ENCODE measurements around the gene KRTAP13-1. TPM values are rescaled to one million over a fixed set of nuclear protein-coding genes. Genes with fewer than 3 reads are reported as not detected.

KRTAP13-1 gene
- total RNA-seq, 5 donors from 2014 or later (not counting 1 experiment from before 2014, with no cell fraction given) = not detected

DNA sequence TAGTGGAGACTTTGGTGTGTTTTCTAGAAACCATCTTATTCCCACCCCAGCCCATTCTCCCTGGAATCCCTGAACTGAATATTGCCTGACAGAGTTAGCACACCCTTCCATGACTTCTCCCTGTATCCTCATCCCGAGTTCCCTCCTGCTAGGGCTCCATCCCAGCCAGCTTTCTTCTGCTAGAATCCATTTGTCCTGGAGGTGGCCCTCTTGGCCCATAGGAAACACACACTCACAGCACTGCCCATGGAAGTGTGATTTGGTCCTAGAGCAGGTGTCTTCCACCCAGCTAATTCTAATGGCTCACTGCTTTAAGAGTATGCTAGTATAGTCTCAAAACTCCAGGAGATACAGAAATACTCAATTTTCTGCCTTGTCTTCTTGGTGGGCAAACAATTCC, 48.4 kb downstream of the KRTAP13-1 start:
- ChIA-PET POLR2A (no interaction called here), CTCF (no interaction called here)
- H3K27ac ChIP-seq (ENCODE audit: low read length) = no peak overlapping the region
- H3K27me3 ChIP-seq (replicated peaks in 1 of 2; ENCODE audit: control insufficient read depth in 2 of 2, extremely low read depth in 1 of 2, insufficient read depth in 2 of 2, low read length in 1 of 2) = no peaks in the 10 kb centered on the region
- DNase-seq (no peak), ATAC-seq (replicated peaks in 1 of 4) (no peak)
- Mint-ChIP-seq H3K4me1 (no peaks in the 10 kb centered on the region), H3K36me3 (no peaks in the 10 kb centered on the region), H3K27me3 (peaks cover 2 to 17% of the 10 kb centered on the region in 2 donors), H3K9me3 (no peaks in the 10 kb centered on the region), H3K27ac (no peak overlapping the region), H3K4me3 (no peak overlapping the region)
- WGBS (ENCODE audit: insufficient coverage) = 20% methylated on average over 1 of the region's 1 CpG
- H3K4me3 ChIP-seq (ENCODE audit: control insufficient read depth in 1 of 2, extremely low read depth in 1 of 2, low read length in 1 of 2) = no peak overlapping the region
- H3K9me3 ChIP-seq = no peaks in the 10 kb centered on the region
- no peaks in the 10 kb centered on the region for H3K36me3 ChIP-seq (ENCODE audit: control insufficient read depth in 2 of 2, extremely low read depth in 1 of 2, insufficient read depth in 1 of 2, low read length in 1 of 2)
- H3K4me1 ChIP-seq (ENCODE audit: control insufficient read depth in 1 of 2, extremely low read depth in 1 of 2, insufficient read depth in 2 of 2, low read length in 2 of 2) = no peaks in the 10 kb centered on the region

Other genes starting within 250 kb of the KRTAP13-1 start
- gene CLDN17, start 229.2 kb upstream of the KRTAP13-1 start, total RNA-seq = not detected
- not detected for gene CLDN8, start 179.9 kb upstream of the KRTAP13-1 start, total RNA-seq
- not detected for gene KRTAP24-1, start 113.1 kb upstream of the KRTAP13-1 start, total RNA-seq
- not detected for gene KRTAP25-1, start 106.5 kb upstream of the KRTAP13-1 start, total RNA-seq
- not detected for gene KRTAP26-1, start 75.7 kb upstream of the KRTAP13-1 start, total RNA-seq
- not detected for gene KRTAP27-1, start 58.3 kb upstream of the KRTAP13-1 start, total RNA-seq
- not detected for gene KRTAP23-1, start 47.4 kb upstream of the KRTAP13-1 start, total RNA-seq
- not detected for gene KRTAP13-2, start 23.8 kb upstream of the KRTAP13-1 start, total RNA-seq
- gene KRTAP13-3, start 29.9 kb downstream of the KRTAP13-1 start, total RNA-seq = not detected
- not detected for gene KRTAP13-4, start 34.2 kb downstream of the KRTAP13-1 start, total RNA-seq
- not detected for gene KRTAP15-1, start 44.2 kb downstream of the KRTAP13-1 start, total RNA-seq
- gene KRTAP19-1, start 84.3 kb downstream of the KRTAP13-1 start, total RNA-seq = not detected
- not detected for gene KRTAP19-2, start 91.4 kb downstream of the KRTAP13-1 start, total RNA-seq
- not detected for gene KRTAP19-3, start 96.0 kb downstream of the KRTAP13-1 start, total RNA-seq
- not detected for gene KRTAP19-4, start 101.1 kb downstream of the KRTAP13-1 start, total RNA-seq
- gene KRTAP19-5, start 106.1 kb downstream of the KRTAP13-1 start, total RNA-seq = not detected
- gene KRTAP19-6, start 145.8 kb downstream of the KRTAP13-1 start, total RNA-seq = not detected
- gene KRTAP19-7, start 165.3 kb downstream of the KRTAP13-1 start, total RNA-seq = not detected
- not detected for gene KRTAP22-2, start 194.4 kb downstream of the KRTAP13-1 start, total RNA-seq
- not detected for gene KRTAP6-3, start 196.4 kb downstream of the KRTAP13-1 start, total RNA-seq
- gene KRTAP6-2, start 202.9 kb downstream of the KRTAP13-1 start, total RNA-seq = not detected
- gene KRTAP22-1, start 205.1 kb downstream of the KRTAP13-1 start, total RNA-seq = not detected
- gene KRTAP6-1, start 217.9 kb downstream of the KRTAP13-1 start, total RNA-seq = not detected
- not detected for gene KRTAP20-1, start 220.4 kb downstream of the KRTAP13-1 start, total RNA-seq
- not detected for gene KRTAP20-4, start 224.6 kb downstream of the KRTAP13-1 start, total RNA-seq
- gene KRTAP20-2, start 239.2 kb downstream of the KRTAP13-1 start, total RNA-seq = not detected
- not detected for gene KRTAP20-3, start 246.8 kb downstream of the KRTAP13-1 start, total RNA-seq